ENCODE data around the gene PUM2.

DNA sequence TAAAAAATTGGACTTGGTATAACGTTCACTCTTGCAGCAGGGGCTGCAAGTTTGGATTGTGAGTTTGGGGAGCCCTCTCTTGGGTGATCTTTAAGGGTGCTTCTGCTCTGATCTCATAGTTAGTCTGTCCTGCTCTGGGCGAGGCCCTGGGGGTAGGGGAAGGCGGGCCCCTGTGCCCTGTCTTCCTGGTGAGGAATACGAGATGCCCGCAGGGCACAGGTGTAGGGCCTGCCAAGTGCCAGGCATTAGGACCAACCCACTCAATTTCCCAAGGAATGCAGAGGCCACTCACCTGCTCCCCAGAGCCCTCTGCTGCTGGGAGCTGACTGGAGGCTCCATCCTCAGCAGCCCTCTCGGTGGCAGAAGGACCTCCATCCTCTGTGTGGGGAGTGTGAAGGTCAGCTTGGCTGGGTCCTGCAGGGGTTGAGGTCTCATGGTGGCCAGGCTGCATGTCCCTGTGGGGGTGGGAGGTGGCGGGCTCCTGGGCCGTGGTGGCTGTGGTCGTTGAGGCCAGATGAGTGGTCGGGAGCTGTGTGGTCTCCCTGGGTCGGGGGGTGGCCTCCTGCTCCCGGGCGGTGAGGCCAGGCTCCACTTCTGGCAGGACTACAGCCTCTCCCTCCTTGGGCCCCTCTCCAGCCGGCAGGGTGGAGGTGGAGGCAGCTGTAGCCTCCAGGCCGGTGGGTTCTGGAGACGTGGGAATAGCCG is 147.0 kb downstream of the PUM2 start:
- TF ChIP-seq GATA2 (IDR thresholded peaks at IDR 0.05; ENCODE audit: low read depth, low read length), result no peak
- no peak for TF ChIP-seq GATA3 (IDR thresholded peaks at IDR 0.05; ENCODE audit: low read depth, low read length)
